Femur (tissue), 1 donor: ENCODE data around the gene CYP2E1.
"Not testable (repeated sequence)": the region's sequence is repeated elsewhere in the genome, so short reads cannot be mapped to it uniquely, and the experiment has no call there.

Experiments
- DNase-seq: peaks from one replicate; pipeline ENCODE4 v3.0.0-alpha.2; 2017

Gene CYP2E1

GRCh38 chr10:133528845-133529575 is 1.8 kb downstream of the CYP2E1 start:
- no peak for DNase-seq

DNA sequence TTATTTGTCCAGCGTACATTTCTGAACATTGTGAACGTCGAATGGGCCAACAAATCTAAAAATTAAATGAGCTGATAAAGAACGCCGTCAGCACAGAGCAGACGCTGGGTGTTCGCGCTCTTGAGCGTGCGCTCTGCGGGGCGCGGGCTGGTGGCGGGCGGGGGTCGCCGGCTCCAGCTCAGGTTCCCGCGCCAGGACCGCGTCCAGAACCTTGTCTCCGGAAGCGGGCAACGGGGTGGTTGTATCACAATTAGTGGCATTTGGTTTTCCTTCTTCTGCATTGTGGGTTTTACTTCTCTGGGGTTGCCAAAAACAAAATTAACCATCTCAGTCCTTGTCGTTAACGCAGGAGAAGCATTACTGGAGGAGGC is 2.4 kb downstream of the CYP2E1 start:
- DNase-seq, result no peak

DNA sequence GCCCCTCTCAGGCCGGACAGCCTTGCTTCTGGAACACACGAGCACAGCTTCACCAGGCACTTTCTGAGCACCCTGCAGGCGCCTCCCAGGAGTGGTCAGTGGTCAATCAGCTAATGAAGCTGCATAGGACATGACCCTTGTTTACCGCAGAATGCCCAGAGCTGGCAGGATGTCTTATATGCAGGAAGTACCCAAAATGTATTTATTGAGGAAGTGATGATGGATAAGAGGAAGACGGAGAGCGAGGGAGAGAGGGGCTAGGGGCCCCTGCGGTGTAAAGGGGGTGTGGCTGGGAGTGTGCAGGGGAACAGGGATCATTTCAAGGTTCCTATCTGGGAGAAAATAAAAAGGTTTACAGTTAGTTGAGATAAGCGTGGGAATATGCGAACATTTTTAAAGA is 3.3 kb downstream of the CYP2E1 start:
- no peak for DNase-seq

- no peak for DNase-seq
Measured at GRCh38 chr10:133532871-133533270, 5.7 kb downstream of the CYP2E1 start.

DNA sequence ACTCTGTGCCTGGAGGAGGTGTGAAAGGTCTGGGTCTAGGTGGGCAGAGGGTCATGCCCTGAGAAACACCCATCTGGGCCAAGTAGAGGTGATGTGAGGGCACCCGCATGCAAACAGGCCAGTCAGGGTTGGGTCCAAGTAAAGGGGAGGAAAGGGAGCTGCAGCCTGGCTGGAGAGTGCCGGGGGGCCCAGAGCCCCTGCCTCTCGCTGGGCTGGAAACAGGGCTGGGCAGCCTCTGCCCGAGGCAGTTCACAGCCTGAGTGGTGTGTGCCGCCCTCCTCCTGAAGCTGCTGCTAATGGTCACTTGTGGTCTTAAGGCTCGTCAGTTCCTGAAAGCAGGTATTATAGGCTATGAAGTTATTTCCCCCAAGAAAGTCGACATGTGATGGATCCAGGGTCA is 7.3 kb downstream of the CYP2E1 start:
- DNase-seq, result no peak

- no peak for DNase-seq
Measured at GRCh38 chr10:133536198-133536597, 9.0 kb downstream of the CYP2E1 start.

- no peak for DNase-seq
Measured at GRCh38 chr10:133537546-133538545, 10.7 kb downstream of the CYP2E1 start.

DNA sequence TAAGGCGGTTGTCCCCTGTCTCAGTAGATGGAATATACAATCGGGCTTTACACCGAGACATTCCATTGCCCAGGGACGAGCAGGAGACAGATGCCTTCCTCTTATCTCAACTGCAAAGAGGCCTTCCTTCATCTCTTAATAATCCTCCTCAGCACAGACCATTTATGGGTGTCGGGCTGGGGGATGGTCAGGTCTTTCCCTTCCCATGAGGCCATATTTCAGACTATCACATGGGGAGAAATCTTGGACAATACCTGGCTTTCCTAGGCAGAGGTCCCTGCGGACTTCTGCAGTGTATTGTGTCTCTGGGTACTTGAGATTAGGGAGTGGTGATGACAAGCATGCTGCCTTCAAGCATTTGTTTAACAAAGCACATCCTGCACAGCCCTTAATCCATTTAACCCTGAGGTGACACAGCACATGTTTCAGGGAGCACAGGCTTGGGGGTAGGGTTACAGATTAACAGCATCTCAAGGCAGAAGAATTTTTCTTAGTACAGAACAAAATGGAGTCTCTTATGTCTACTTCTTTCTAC is 14.3 kb downstream of the CYP2E1 start:
- DNase-seq, result not testable (repeated sequence)

DNA sequence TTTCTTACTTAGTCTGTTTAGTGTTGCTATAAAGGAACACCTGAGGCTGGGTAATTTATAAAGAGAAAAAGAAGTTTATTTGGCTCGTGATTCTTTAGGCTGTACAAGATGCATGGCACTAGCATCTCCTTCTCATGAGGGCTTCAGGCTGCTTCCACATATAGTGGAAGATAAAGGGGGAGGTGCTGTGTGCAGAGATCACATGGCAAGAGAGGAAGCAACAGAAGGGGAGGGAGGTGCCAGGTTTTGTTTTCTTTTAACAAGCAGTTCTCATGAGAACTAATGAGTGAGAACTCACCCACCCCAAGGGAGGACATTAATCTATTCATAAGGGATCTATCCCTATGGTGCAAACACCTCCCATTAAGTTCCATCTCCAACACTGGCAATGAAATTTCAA is 17.3 kb downstream of the CYP2E1 start:
- DNase-seq, result no peak

DNA sequence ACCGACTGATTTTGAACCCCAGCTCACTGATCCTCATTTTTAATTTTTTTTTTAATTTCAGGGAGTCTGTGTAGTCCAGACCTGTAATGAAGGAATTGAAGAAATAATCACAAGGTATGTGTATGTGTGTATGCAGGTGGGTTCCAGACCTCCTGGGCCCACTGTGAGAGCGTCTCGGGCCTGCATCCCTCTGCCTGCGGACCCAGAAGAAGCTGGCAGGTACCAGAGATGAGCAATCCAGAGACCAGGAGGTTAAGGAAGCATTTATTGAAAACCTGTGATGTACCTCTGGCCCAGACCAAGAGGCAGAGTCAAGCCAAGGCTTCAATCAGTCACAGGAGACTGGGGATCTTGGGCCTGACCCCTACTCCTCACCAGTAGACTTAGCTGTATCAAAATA is 27.4 kb downstream of the CYP2E1 start:
- no peak for DNase-seq

DNA sequence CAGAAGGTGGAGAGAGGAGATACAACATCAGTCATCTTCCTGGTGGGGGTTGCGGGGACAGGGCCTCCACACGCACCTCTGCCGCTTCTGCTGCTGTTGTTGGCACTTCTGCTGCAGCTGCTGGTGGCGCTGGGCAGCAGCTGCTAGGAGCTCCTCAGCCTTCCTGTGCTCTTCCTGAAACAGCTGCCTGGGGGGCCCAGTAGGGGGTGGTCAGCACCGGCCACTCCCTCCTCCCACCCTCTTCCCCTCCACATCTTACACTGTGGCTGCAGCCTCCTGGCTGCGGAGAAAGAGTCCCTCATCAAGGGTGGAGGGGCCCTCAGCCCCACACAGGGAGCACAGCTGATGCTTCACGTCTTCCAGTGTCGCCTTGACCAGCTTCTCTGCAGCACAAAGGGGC is 28.4 kb downstream of the CYP2E1 start:
- no peak for DNase-seq

DNA sequence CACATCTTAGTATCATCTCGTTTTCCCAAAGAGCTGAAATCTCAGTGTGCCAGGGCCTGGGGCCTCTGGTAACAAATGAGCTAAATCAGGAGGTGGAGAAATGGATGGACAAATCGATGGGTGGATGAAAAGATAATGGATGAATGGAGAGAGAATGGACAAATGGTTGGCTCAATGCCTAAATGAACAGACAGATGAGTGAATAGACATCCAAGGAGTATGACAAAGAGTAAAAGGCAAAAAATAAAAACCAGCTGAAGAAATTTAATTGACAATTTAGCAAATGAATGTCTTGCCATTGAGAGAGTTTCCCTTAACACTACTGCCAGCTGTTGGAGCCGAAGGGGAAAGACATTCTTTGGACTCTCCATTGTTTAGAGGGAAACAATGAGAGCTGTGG is 30.2 kb downstream of the CYP2E1 start:
- DNase-seq, result no peak

DNA sequence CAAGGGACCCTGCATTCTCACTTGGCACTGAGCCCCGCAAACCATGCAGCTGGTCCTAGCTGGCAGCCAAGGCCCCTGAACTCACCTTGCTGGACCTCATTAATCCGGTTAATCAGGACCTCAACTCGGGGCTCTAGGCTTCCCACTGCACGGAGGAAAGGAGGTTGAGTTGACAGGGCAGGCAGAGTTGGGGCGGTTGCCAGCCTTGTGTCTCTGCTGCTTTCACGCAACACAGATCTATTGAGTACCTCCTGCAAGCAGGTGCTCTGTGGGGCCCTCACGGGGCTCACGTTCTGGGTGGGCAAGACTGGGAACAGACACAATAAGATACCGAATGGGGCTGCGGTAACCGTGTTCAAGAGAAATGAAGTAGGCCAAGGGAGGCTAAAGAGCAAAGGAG is 32.1 kb downstream of the CYP2E1 start:
- DNase-seq, result no peak

DNA sequence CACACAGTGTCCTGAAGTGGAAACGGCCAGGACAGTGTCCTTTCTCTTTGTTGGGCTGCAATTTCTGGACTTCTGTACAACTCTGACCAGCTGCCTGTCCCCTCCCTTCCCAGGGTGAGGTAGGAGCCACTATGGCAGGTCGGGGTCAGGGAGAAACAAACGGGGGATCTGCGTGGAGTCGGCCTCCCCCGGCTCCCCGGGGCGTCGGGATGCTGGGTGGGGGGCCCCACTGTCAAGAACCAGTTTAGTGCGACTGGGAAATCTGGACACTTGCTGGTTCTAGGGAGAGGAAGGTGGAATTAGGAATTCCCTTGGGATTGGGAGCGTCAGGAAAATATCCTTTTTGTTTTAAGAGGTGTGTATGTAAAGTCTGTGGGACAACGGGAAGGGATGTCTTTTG is 37.7 kb downstream of the CYP2E1 start:
- no peak for DNase-seq

- DNase-seq, result no peak
Measured at GRCh38 chr10:133565441-133566294, 38.5 kb downstream of the CYP2E1 start, which contains the start of gene SYCE1. Gene SYCE1 (minus strand): TSS chr10:133565583. CDS start chr10:133565529, 54 bp downstream.

DNA sequence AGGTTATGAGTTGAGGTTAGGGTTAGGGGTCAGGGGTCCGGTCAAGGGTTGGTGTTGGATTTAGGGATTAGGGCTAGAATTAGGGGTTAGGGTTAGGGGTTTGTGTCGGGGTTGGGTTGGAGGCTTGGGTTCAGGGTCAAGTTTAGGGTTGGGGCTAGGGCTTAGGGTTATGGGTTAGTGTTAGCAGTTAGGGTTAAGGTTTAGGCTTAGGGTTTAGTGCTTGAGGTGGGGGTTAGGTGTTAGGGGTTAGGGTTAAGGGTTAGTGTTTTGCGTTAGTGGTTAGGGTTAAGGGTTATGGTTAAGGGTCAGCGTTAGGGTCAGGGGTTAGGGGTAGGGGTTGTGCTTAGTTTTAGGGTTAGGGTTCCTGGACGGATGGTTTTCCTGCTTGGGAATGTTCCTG is 40.0 kb downstream of the CYP2E1 start:
- DNase-seq, result no peak

- no peak for DNase-seq
Measured at GRCh38 chr10:133567609-133568286, 40.6 kb downstream of the CYP2E1 start.

- DNase-seq, result no peak
Measured at GRCh38 chr10:133568287-133568614, 41.1 kb downstream of the CYP2E1 start.

DNA sequence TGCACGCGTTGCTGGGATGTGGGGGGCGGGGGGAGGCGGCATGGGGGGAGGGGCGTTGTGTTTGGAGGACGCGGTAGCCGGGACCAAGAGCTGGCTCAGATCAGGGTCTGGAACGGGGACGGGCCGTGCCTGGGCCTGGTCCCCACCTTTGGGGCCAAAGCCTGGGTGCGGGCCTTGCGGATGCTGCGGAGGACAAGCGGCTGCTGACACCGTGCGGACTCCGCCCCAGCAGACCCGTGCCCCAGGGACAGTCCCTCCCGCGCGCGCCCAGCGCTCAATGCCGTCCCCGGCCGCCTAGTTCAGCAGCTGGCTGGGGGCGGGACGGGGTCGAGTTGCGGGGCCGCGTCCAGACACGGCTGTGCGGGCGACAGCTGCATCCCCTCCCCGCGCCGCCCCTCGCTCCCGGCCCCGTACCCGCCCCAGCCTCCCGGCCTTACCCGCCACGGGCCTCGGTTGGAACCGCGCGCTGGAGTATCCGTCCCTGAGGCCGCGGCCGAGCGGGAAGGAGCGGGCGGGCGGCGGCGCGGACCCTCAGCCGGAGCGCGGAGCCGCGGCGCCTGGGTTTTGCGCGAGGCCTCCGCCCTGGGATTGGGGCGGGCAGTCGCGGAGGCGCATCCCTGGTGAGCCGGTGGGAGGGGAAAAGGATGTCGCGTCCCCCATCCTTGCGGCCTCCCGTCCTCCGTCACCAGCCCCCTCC is 41.8 kb downstream of the CYP2E1 start:
- DNase-seq, result not testable (repeated sequence)

DNA sequence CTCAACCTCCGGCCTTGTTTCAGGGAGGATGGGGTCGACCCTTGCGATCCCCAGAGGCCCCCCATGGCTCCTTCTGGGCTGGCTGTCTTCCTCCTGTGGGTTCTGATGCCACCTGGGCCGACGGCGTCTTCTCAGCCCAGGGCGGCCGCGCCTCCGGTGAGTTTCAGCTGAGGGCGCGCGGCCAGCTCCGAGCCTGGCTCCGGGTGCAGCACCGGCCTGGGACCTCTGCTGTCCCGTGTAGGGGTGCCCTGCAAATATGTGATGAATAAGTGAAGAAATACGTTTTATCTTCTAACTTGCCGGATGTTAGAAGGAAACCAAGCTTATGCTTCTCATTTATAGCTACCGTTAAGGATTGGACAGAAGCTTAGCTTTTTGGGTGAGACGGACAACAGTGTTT is 42.6 kb downstream of the CYP2E1 start:
- not testable (repeated sequence) for DNase-seq

DNA sequence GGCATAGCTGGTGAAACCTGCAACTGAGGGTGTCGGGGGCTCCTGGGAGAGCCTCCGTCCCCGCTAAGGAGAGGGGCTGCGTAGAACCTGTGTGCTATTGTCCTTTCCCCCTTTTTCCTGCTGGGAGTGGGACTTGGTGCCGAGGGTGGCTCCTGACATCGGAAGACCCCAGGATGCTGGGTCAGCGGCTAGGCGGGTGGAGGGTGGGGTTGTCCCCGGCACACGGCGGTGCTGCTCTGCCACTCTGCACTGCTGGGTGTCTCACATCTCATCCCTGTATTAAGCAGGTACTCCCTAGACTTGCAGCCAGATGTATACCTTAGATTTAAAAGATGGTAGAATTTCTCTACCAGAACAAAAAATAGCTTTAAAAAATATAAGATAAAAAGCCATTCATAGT is 44.9 kb downstream of the CYP2E1 start:
- DNase-seq, result not testable (repeated sequence)

GRCh38 chr10:133573460-133573859 is 46.3 kb downstream of the CYP2E1 start:
- not testable (repeated sequence) for DNase-seq
